GM21737 (cell line): ENCODE data around the gene CERT1.

ENCODE experiments used
- ATAC-seq: cut with Tn5 transposase; IDR thresholded peaks from one replicate; pipeline ENCODE4 v1.9.1; 2021; ENCODE audit warnings: mild to moderate bottlenecking, moderate library complexity; ENCODE audit not compliant: unreplicated experiment

Gene CERT1

GRCh38 chr5:75481024-75481423 lies 30.4 kb downstream of the CERT1 start:
- ATAC-seq: no peak

DNA sequence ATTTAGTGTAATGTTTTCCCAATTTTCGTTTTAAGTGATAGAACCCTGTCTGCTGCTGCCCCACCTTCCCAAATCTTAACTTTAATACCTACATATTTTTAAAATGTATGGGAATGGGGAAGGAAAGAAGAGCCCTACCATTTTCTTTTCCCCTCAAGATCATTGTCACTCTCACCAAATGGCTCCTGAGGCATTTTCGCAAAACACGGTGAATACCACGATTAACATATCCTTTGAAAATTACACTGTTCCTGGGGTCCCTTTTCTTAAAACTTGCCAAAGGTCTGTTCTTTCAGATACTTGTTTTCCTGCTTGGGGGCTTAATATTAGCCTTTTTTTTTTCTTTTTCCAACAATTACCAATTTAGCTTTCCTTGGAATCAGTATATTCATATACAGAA lies 36.1 kb downstream of the CERT1 start:
- no peak for ATAC-seq

DNA sequence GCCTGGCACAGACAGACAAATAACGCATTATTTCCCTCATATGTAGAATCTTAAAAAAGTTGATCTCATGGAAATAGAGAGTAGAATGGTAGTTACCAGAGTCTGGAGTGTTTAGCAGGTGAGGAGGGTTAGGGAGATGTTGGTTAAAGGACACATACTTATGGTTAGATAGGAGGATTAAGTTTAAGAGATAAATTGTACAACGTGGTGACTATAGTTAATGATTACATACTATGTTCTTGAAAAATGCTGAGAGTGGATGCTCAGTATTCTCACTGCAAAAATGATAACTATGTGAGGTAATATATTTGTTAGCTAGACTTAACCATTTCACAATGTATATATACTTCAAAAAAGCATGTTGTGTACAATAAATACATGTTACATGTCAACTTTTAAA lies 38.0 kb downstream of the CERT1 start:
- ATAC-seq: no peak

DNA sequence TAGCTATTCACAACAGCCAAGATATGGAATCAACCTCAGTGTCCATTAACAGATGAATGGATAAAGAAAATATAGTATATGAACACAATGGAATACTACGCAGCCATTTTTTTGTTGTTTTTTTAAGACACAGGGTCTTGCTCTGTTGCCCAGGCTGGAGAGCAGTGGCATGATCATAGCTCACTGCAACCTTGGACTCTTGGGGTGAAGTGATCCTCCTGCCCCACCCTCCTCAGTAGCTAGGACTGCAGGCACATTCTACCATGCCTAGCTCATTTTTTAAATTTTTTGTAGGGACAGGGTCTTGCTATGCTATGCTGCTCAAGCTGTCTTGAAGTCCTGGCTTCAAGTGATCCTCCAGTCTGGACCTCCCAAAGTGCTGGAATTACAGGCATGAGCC lies 38.5 kb downstream of the CERT1 start:
- ATAC-seq: no peak

- ATAC-seq: no peak
These were observed 40.2 kb downstream of the CERT1 start for GRCh38 chr5:75471193-75471592.

DNA sequence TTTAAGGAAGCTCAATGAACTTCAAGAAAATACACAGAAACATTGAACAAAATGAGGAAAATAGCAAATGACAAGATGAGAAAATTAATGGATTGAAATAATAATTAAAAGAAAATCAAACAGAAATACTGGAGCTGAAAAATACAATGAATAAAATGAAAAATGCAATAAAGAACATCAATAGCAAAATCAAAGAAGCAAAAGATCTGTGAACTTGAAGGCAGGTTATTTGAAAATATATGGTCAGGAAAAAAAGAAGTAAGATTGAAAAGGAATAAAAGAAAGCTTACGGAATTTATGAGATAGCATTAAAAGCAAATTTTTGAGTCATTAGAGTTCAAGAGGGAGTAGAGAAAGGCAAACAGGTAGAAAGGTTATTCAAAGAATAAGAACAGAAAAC lies 42.4 kb downstream of the CERT1 start:
- ATAC-seq: no peak

- no peak for ATAC-seq
These were observed 42.8 kb downstream of the CERT1 start for GRCh38 chr5:75468593-75468992.

GRCh38 chr5:75466006-75466716 lies 45.3 kb downstream of the CERT1 start:
- ATAC-seq: no peak

DNA sequence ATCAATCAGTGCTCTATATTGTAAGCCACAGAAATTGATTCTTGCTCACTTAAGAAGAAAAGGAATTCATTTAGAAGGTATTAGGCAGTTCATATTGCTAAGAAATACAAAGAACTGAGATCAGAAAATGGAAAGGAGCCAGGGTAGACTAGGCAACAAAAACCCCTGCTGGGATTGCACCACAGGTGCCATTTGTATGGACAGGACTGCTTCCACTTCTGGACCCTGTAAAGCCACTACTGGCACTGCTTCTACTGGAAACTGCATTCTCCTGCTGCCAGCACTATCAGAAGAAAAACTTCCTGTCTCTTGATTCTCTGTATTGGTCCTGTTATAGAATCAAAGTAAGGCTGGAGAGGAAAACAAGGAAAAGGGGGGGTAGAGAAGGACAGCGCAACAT lies 45.9 kb downstream of the CERT1 start:
- no peak for ATAC-seq

GRCh38 chr5:75463726-75464125 lies 47.7 kb downstream of the CERT1 start:
- no peak for ATAC-seq

DNA sequence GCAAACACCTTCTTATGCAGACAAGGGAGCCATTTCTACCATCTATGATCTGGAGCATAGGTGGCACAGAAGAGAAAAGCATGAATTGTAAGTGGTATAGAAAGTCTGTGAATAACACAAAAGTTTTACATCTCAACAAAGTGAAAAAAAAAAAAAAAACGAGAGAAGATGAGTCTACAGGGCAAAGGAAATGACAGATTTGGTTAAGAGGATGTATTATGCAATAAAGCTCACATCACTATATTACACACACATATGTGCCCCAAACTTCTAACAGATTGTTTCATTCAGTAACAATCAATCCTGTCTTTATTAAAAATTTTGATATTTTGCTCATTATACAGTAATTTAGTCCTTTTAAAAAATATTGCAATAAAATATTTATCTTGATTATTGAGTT lies 49.8 kb downstream of the CERT1 start:
- no peak for ATAC-seq

GRCh38 chr5:75460942-75461610 lies 50.4 kb downstream of the CERT1 start:
- ATAC-seq: peak; percentile 55

DNA sequence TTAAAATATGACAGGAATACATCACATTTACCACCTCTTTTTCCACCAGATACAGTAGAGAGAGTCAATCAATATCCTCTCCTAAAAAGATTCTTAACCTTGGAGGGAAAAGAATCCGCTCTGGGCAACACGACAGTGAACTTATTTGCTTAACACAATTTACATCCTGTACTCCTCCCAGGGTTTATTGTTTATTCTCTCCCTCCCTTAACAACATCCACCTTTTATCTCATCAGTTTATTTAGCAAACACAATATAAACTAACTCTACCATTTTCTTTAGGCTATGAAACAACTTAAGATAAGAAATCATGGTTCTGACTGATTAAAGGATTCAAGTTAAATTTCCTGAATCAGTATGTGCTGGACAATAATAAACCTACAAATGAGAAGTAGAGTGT lies 50.9 kb downstream of the CERT1 start:
- ATAC-seq: peak; percentile 18

DNA sequence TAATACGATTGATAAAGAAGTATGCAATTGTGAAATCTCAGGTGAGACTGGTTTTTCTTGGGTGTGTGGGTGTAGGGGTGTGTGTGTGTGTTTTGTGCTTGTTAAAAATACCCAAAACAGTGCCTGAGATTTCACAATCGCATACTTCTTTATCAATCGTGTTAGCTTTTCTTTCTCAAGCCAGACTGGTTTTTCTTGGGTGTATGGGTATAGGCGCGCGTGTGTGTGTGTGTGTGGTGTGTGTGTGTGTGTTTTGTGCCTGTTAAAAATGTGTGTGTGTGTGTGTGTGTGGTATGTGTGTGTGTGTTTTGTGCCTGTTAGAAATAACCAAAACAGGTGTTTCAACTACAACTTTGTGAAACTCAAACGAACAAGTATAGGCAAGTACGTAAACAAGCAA lies 53.7 kb downstream of the CERT1 start:
- ATAC-seq: no peak

- ATAC-seq: no peak
These were observed 54.3 kb downstream of the CERT1 start for GRCh38 chr5:75457161-75457560.

DNA sequence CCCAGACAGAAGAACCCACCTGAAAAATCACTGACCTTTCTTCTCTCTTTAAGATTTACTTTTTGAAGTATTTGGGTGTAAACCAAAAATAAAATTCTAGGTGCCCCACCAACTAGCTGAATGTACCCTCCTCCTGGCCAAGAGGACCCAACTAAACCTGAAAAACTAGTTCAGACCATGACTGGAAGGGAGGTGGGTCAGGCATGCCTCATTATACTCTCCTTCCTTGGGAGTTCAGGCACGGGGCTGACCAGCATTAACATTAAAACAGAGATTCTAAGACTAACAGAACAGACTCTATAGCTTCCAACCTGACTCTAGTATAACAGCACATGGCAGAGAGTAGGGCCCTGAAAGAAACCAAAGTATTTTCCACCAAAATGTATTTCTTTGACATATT lies 61.4 kb downstream of the CERT1 start:
- ATAC-seq: no peak

GRCh38 chr5:75446068-75446467 lies 65.4 kb downstream of the CERT1 start:
- no peak for ATAC-seq

GRCh38 chr5:75441560-75441959 lies 69.9 kb downstream of the CERT1 start:
- ATAC-seq: no peak

- no peak for ATAC-seq
These were observed 72.2 kb downstream of the CERT1 start for GRCh38 chr5:75439276-75439675.

DNA sequence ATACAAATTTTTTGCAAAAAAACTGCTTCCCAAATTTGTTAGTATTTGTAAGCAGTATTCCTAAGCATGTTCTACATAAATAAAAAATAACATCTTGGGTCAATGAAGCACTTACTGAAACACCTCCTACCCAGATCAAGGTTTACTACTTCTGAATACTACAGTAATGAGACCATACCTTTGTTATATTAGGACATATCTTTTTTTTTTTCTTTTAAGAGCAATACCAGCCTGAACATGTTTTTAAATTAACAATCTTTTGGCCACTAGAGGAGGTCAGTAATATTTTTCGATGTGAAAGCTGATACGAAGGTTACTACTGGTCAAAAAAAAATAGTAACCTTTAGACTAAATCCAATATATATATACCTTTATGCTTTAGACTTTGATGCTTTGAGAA lies 72.7 kb downstream of the CERT1 start:
- no peak for ATAC-seq

GRCh38 chr5:75435096-75435495 lies 76.3 kb downstream of the CERT1 start:
- no peak for ATAC-seq

- ATAC-seq: no peak
These were observed 77.5 kb downstream of the CERT1 start for GRCh38 chr5:75433814-75434506.
